ENCODE measurements around the gene CREG2.
"Not testable (repeated sequence)": the region's sequence is repeated elsewhere in the genome, so short reads cannot be mapped to it uniquely, and the experiment has no call there.

CREG2 gene

DNA sequence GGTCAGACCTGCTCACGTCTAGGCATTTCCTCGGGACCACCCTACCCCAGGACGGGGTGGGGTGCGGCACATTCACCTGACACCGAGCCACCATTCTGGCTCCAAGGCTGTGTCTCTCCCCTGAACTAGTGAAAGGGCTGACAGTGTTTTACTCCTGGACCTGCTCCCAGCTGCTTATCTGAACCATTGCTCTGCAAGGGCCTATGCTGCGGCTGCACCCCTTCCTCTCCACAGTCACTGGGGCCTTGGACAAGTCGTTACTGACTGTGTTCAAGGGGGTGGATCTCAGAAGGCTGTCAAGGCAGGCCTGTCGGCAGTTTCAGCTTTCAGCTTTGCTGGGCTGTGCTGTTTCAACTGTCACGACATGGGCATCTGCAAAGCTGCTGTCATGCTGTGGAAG is 11.7 kb downstream of the CREG2 start:
- no peak for DNase-seq (ENCODE audit: low read depth in 1 of 2, low spot score in 1 of 2)

DNA sequence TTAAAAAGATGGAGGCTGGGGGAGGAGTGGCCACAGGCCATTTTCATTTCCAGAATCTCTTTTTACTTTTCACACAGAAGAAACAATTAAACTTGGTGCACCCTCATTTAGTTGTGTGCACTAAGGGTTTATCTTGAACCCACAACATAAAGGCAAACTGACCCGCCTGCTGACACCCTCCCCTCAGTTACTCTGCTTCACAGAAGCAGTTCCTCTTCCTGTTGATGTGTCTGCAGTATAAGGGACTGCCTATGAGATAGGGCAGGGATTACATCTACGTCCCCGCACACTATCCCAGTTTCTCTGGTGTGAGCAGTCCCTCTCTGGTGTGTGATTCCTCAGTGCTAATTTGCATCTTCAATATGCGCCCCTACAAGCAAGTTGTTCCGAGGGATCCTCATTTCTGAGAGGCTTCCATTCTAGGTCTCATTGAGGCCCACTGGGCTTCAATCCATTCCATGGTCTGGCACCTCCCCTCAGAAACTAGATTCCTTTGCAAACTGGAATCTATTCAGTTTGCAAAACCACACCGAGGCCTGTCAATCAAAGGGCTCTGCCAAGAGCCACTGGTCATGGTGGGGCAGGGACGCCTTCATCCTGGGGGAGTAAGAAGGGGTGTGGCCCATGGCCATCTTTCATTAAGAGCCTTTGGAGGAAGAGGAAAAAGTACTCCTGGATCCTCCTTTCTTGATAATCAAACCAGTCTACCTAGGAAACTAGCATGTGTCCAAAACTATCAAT is 12.3 kb downstream of the CREG2 start:
- DNase-seq (ENCODE audit: low read depth in 1 of 2, low spot score in 1 of 2), result no peak

DNA sequence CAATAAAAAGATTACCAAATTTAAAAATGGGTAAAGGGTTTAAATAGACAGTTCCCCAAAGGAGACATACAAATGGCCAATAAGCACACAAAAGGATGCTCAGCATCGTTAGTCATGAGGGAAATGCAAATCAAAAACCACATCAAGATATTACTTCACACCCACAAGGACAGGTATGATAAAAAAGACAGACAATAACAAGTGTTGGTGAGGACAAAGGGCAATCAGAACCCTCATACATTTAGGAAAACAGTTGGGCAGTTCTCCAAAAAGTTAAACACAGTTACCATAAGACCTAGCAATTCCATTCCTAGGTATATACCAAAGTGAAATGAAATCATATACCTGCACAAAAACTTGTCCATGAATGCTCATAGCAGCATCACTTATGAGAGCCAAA is 14.5 kb downstream of the CREG2 start:
- no peak for DNase-seq (ENCODE audit: low read depth in 1 of 2, low spot score in 1 of 2)

DNA sequence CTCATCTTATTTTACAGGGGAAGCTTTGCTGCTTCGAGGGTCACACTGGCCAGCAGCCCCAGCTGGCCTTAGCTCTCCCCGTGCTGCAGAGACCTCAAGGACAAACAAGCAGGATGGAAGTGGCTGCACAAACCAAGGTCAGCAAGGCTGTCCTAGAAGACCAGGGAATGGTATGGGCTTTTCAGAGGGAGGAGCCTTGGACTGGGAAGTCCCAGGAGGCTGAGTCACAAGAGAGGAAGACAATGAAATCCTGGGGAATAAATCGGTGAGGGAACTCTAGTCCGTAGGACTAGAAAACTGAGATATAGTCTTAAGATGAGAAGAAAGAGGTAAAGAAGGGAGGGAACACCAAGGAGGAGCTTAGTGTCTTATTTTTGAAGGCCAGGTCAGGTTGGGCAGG is 15.7 kb downstream of the CREG2 start:
- no peak for DNase-seq (ENCODE audit: low read depth in 1 of 2, low spot score in 1 of 2)

DNA sequence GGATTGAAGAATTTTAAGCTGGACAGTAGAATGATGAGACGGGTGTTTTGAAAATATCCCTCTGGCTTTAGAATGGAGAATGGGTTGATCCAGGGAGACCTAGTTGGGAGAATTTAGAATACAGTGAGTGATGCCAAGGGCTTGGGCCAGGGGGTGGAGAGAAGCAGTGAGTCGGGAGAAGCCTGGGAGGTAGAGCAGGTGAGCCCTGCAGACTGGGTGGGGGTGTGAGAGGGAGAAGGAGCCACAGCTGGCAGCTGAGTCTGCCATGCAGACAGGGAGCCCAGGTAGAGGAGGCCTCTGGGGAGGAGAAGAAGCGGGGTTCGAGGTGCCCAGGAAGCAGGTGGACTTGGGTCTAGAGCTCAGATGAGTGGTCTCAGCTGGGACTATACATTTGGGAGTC is 18.2 kb downstream of the CREG2 start:
- DNase-seq (ENCODE audit: low read depth in 1 of 2, low spot score in 1 of 2), result no peak

DNA sequence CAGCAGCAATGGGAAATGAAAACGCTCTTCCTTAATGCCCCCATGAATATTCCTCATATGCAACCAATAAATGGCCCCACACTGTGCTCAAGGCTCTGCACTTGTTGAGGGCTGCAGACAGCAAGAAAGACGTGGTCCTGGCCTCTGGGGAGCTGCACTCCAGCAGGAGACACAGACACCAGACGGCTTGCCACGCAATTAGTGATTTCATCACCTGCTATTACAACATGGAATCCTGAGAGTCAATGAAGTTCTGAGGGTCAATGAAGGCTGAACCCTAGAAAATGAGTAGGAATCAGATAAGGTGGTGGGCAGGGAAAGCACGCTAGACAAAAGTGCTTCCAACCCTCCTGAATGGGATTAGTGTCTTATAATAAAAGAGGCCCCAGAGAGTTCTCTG is 18.9 kb downstream of the CREG2 start:
- no peak for DNase-seq (ENCODE audit: low read depth in 1 of 2, low spot score in 1 of 2)

DNA sequence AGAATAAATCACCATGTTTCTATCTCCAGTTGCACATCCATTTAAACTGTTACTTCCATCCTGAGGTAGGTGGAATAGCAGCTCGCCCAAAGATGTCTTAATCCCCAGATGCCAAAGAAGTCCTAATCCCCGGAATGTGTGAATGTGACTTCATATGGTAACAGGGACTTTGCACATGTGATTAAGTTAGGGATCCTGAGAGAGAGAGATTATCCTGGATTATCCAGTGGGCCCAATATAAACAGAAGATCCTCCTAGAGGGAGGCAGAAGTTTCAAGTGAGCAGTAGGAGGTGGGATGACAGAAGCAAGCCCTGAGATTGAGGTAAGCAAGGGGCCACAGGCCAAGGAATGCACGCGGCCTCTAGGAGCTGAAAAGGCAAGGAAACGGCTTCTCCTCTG is 19.8 kb downstream of the CREG2 start:
- DNase-seq (ENCODE audit: low read depth in 1 of 2, low spot score in 1 of 2), result no peak

DNA sequence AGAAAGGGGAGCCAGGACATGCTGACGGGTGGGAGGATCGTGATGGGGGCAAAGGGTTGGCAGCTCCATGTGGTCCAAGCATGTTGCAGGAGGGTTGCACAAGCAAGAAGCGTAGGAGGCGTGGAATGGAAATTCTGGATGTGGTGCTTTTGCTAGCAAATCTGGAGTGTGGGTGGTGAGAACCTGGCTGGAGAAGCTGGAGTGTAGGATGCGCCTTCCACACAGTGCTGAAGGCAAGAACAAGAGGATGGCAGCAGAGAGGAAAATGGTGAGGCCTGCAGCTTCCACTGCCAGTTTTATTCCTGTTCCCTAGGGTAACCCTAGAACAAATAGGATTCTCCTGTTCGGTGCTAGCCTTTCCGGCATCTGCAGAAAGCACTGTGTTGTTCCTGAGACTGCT is 22.4 kb downstream of the CREG2 start:
- no peak for DNase-seq (ENCODE audit: low read depth in 1 of 2, low spot score in 1 of 2)

DNA sequence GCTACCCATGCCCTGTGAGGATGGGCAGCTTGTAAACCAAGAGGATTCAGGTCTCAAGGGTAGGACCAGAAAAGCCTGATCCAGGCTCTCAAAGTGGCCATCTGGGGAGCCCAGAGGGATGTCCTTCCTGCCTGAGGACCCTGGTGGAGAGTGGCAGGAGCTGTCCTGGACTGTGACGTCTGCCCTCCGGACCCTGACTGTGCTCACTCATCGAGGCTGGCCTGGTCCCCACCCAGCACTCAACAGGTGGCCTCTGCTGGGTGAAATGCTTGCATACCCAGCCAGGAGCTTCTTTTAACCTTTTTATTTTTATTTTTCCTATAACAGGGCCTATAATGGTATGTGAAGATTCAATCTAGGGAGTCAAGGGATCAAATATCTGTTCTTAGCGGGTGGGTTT is 24.5 kb downstream of the CREG2 start:
- no peak for DNase-seq (ENCODE audit: low read depth in 1 of 2, low spot score in 1 of 2)

DNA sequence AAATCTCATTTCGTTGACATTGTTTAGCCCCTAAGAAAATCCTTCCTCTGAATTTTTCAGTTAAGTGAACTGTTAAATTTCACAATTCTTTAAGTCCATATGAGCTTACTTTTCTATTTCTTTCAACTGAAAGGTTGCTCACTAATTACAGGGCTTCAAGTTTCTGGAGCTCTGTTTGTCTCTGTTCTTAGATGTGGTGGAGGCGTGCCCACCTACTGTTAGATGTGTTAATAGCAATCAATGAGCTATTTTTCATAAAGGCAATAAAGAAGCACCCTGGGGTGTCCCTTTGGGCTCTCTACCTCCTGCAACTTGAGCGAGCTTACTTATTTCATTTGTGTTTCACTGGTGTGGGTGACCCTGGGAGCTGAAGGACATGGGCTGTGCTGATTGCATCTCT is 25.0 kb downstream of the CREG2 start:
- no peak for DNase-seq (ENCODE audit: low read depth in 1 of 2, low spot score in 1 of 2)

DNA sequence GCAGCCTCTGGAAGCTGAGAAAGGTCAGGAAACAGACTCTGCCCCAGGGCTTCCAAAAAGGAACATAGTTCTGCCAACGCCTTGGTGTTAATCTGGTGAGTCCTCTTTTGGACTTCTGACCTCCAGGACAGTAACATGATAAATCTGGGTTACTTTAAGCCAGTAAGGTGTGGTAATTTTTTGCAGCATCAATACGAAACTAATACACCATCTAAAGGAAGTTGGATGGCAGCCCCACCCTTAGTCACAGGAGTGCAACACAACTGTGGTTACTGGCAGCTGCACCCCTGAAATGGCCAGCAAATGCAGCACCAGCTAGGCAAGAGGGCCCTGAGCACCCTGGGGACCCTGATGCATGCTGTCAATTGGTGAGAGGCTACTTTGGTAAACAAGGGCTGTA is 25.8 kb downstream of the CREG2 start:
- no peak for DNase-seq (ENCODE audit: low read depth in 1 of 2, low spot score in 1 of 2)

DNA sequence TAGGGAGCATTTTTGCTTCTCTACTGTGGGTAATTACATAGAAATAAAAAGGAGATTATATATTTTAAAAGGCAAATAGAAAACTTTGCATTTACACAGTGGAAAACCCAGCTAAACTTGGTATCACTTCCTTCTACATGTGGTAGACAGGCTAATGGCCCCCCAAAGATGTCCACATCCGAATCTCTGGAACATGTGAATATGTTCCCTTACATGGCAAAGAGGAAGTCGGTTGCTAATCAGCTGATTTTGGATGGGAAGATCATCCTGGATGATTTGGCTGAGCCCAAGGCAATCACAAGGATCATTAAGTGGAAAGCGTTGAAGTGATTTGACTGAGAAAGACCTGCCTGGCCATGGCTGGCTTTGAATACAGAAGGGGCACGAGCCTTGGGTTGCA is 26.2 kb downstream of the CREG2 start:
- no peak for DNase-seq (ENCODE audit: low read depth in 1 of 2, low spot score in 1 of 2)

DNA sequence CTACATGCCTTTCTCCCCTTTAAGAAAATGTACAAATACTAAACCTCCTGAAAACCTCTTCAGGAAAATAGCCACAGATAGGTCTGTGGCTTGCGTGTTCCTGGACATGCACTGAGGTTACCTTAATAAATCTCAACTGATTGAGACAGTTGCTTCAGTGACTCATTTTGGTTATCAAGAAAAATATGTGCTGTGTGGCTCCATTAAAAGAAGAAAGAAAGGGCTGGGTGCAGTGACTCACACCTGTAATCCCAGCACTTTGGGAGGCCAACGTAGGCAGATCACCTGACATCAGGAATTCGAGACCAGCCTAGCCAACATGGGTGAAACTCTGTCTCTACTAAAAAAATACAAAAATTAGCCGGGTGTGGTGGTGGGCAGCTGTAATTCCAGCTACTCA is 27.1 kb downstream of the CREG2 start:
- DNase-seq (ENCODE audit: low read depth in 1 of 2, low spot score in 1 of 2), result no peak

DNA sequence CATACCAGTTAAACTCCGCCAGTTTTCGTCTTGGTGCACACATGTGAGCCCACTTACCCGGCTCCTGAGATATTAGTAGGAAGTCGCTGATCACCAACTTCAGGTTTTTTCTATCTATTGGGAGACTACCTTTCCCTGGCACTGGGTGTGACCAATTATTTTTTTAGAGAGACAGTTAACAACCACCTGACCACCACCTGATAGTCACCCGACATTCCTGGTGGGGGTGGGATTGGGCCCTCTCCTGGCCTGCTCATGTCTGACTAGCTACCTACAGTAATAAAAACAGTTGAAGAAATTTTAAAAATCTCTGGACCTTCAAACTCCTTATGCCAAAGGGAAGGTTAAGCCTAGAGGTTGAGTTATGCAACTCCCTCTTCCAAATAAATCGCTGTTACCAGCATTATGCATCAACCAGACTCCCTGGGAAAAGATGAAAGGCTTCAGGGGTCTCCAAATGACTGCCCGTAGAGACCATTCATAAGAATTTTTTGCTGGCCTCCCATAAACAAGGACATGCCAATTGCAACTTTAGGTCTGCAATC is 27.8 kb downstream of the CREG2 start:
- DNase-seq (ENCODE audit: low read depth in 1 of 2, low spot score in 1 of 2), result no peak

DNA sequence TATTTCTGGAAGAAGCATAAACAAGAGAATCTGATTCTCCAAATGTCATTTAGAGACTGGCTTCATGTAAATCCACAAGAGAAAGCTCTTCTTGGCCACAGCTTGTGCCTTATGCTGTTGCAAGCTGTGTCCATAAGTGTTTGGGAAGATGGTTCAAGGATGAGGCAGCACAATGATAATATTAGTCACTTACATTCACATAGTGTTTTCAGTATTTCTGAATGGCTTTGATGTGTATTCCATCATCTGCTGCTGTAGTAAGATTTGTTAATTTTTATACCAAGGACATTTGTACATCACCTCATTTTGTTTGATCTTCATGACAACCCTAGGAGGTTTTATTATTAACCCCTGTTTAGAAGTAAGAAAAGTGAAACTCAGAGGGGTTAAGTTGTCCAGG is 29.9 kb downstream of the CREG2 start:
- no peak for DNase-seq (ENCODE audit: low read depth in 1 of 2, low spot score in 1 of 2)

DNA sequence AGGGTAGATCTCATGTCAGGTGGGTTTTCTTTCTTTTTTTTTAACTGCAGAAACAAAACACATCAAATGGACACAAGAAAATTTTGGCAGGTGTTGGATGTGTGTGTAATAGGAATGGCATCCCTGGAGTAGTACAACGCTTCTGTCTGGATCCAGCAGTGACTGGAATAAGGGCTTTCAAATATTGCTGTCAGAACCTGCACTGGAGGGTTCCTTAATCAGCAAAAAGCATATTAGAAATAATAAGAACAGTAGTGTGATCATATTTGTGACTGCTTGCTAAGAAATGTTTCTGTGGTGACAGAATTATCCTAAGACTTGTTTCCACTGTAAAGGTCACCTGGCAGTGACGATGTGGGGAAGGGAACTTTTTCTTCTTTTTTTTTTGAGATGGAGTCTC is 30.8 kb downstream of the CREG2 start:
- no peak for DNase-seq (ENCODE audit: low read depth in 1 of 2, low spot score in 1 of 2)

DNA sequence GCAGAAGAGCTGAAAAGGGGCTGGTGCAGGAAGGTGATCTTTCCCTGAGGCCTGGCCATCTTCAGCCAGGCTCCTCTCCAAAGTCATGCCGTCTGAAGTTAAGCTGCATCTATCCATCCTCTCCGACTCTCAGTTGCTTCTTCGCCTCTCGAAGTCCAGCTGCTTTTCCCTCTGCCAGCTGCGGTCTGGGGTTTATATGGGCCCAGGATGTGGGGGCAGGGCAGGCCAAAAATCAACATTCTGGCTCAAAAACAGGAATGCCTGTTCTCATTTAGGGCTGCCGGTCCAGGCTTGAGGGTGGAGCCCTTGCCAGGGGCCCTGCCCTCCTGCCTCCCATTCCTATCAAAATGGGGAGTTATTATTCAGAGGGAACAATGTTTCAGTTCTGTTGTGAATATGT is 31.2 kb downstream of the CREG2 start:
- no peak for DNase-seq (ENCODE audit: low read depth in 1 of 2, low spot score in 1 of 2)

DNA sequence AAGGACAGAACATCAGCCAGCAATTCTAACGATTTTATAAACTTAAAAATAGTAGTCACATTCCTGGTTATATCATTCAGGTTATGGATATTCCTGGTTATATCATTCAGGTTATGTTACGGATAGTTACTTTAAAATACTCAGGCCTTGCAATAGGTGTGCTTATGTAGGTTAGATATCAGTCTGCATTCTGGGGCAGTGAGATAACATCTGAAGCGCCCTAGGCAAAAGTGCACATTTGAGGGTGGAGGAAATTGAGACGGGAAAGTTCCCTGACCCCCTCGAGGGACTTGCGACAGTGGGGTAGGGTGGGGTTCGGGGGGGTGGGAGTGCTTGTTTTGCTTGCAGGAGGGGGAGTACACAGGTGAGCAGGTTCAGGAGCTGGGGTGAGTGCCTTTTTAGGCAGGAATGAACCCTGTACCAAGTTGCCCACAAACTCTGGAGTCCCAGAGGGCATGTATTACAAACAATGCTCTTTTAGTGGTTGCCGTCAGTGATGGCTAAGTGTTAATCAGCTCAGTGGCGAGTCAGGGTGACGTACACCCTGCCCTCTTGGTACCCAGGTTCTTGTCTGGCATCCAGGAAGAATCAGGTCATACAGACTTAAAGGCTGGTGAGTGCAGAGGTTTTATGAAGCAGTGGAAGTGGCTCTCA is 31.8 kb downstream of the CREG2 start:
- DNase-seq (ENCODE audit: low read depth in 1 of 2, low spot score in 1 of 2), result no peak

DNA sequence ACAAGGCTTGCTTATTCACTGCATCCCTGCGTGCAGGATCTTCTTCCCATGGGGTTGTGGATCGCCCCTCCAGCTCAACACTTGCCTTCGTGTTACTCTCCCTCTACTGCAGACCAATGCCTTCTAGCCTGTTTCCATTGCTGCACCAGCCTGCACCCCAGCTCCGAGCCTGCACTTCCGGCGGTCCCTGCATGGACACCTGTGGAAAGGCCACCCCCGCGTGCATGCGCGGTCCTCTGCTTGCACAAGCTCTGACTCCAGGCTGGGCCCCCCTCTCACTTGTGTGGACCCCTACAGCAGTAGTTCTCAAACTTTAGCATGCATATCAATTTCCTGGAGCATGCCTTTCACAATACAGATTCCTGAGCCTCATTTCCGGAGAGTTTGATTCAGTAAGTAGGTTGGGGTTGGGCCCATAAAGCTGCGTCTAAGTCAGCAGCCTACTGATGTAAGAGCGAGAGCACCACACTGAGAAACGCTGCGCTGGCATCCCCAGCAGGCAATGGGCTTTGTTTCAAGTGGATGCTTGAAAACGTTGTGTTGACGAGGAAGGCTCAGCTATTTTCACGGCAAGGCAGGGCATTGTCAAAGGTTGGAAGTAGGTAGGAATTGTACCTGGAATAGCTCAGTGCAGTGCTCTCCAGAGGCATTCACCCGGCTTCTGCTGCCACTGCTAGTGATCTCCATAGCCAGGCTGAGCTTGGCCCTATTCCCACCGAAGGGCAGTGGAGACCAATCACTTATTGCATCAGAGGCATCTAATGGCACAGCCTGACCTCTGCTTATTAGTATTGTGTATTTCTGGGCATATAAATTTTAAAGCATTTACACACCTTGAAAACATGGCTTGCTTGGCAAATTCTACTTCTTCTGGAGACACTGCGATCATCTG is 32.6 kb downstream of the CREG2 start:
- no peak for DNase-seq (ENCODE audit: low read depth in 1 of 2, low spot score in 1 of 2)

DNA sequence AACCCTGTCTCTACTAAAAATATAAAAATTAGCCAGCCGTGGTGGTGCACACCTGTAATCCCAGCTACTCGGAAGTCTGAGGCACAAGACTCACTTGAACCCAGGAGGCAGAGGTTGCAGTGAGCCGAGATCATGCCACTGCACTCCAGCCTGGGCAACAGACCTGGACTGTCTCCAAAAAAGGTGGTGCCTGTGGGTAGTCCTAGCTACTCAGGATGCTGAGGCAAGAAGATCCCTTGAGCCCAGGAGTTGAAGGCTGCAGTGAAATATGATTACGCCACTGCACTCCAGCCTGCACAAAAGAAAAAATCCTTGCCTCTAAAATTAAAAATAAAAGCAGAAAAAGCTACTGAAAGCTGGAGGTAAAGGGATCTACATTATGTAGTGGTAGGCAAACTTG is 34.7 kb downstream of the CREG2 start:
- DNase-seq (ENCODE audit: low read depth in 1 of 2, low spot score in 1 of 2), result not testable (repeated sequence)

DNA sequence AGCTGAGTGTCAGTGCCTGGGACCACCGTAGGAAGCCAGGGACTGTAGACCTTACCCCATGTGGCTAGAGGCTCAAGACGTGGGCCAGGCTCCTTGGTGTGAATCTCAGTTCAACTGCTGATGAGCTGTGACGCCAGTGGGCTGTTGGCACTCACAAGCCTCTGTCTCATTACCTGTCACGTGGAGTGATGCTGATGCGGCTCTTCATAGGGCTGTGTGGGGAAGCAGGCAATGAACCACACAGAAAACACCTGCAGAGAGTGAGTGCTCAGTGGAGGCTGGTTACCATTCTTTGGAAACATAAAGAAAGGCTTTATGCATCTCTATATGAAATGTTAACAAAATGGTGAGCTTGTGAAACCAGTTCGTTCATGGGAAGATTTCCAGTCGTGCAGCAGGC is 36.1 kb downstream of the CREG2 start:
- no peak for DNase-seq (ENCODE audit: low read depth in 1 of 2, low spot score in 1 of 2)

All from activated T-helper 1 cell treated with anti-CD3 and anti-CD28 coated beads, Interleukin-2, amount 50 U/mL, for 16 hours (primary cell).